ENCODE measurements around the gene TMEM204. TPM values are rescaled to one million over a fixed set of nuclear protein-coding genes. Genes with fewer than 3 reads are reported as not detected.

TMEM204 gene
- total RNA-seq, 1 donor from 2014 or later = 0.45 TPM

- DNase-seq (ENCODE audit: low read depth) = no peak
Observed at GRCh38 chr16:1537138-1537577, 3.7 kb downstream of the TMEM204 start.

- DNase-seq (ENCODE audit: low read depth) = no peak
Observed at GRCh38 chr16:1537763-1538289, 4.4 kb downstream of the TMEM204 start.

GRCh38 chr16:1538804-1539520 lies 5.5 kb downstream of the TMEM204 start:
- no peak for DNase-seq (ENCODE audit: low read depth)

GRCh38 chr16:1539720-1540555 lies 6.5 kb downstream of the TMEM204 start:
- no peak for DNase-seq (ENCODE audit: low read depth)

- DNase-seq (ENCODE audit: low read depth) = no peak
Observed at GRCh38 chr16:1540556-1540855, 7.0 kb downstream of the TMEM204 start.

- peak; percentile 40 for DNase-seq (ENCODE audit: low read depth)
Observed at GRCh38 chr16:1541293-1542165, 8.1 kb downstream of the TMEM204 start.

- DNase-seq (ENCODE audit: low read depth) = peak; percentile 34
Observed at GRCh38 chr16:1542166-1542500, 8.7 kb downstream of the TMEM204 start.

GRCh38 chr16:1542533-1542932 lies 9.1 kb downstream of the TMEM204 start:
- no peak for DNase-seq (ENCODE audit: low read depth)

GRCh38 chr16:1543085-1543896 lies 9.8 kb downstream of the TMEM204 start:
- peak; percentile 7 for DNase-seq (ENCODE audit: low read depth)

GRCh38 chr16:1545044-1546040 lies 11.9 kb downstream of the TMEM204 start:
- no peak for DNase-seq (ENCODE audit: low read depth)

GRCh38 chr16:1546430-1546829 lies 13.0 kb downstream of the TMEM204 start:
- no peak for DNase-seq (ENCODE audit: low read depth)

- DNase-seq (ENCODE audit: low read depth) = no peak
Observed at GRCh38 chr16:1548233-1548632, 14.8 kb downstream of the TMEM204 start.

GRCh38 chr16:1548727-1549126 lies 15.3 kb downstream of the TMEM204 start:
- no peak for DNase-seq (ENCODE audit: low read depth)

- peak; percentile 41 for DNase-seq (ENCODE audit: low read depth)
Observed at GRCh38 chr16:1550069-1550468, 16.6 kb downstream of the TMEM204 start.

GRCh38 chr16:1550696-1551095 lies 17.2 kb downstream of the TMEM204 start:
- DNase-seq (ENCODE audit: low read depth) = no peak

- DNase-seq (ENCODE audit: low read depth) = no peak
Observed at GRCh38 chr16:1551166-1551565, 17.7 kb downstream of the TMEM204 start.

- DNase-seq (ENCODE audit: low read depth) = no peak
Observed at GRCh38 chr16:1552129-1552528, 18.7 kb downstream of the TMEM204 start.

GRCh38 chr16:1553946-1554825 lies 20.7 kb downstream of the TMEM204 start:
- DNase-seq (ENCODE audit: low read depth) = no peak

Data from myocyte (in vitro differentiated cells).